Fibroblast of pulmonary artery (primary cell): ENCODE data around the gene GPATCH3.

ENCODE experiments used
- DNase-seq: peaks from one replicate; pipeline ENCODE4 v3.0.0-alpha.2; 2010; ENCODE audit warnings: low read depth
- H3K4me3 ChIP-seq: replicated peaks from 2 replicates; pipeline ENCODE4 v1.5.1; 2011; ENCODE audit warnings: low read depth, mild to moderate bottlenecking, control low read depth, low read length, moderate library complexity
- TF ChIP-seq, protein P1 (sequence below): IDR thresholded peaks from 2 replicates; pipeline ENCODE4 v1.5.1; 2011; ENCODE audit warnings: mild to moderate bottlenecking, control low read depth, low read length, inconsistent platforms; ENCODE audit errors: missing control alignments

GPATCH3 gene

DNA sequence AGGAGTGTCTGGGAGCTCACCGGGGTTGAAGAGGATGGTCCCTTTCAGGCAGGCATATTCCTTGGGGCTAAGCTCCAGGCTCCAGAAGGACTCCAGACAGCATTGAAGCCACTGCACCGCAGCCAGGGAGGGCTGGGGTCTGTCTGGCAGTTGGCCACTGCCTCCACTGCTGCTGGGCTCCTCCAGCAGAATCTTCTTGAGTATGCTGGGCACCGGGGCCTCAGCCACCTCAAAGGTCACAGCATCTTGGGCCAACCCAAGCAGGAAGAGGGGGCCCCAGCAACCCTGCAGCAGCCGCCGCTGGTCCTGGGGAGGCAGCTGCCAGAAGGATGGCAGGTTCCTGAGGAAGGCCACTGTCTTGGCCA, 13.1 kb upstream of the GPATCH3 start:
- no peak overlapping the region for H3K4me3 ChIP-seq
- TF ChIP-seq, protein P1, sequence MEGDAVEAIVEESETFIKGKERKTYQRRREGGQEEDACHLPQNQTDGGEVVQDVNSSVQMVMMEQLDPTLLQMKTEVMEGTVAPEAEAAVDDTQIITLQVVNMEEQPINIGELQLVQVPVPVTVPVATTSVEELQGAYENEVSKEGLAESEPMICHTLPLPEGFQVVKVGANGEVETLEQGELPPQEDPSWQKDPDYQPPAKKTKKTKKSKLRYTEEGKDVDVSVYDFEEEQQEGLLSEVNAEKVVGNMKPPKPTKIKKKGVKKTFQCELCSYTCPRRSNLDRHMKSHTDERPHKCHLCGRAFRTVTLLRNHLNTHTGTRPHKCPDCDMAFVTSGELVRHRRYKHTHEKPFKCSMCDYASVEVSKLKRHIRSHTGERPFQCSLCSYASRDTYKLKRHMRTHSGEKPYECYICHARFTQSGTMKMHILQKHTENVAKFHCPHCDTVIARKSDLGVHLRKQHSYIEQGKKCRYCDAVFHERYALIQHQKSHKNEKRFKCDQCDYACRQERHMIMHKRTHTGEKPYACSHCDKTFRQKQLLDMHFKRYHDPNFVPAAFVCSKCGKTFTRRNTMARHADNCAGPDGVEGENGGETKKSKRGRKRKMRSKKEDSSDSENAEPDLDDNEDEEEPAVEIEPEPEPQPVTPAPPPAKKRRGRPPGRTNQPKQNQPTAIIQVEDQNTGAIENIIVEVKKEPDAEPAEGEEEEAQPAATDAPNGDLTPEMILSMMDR, result no peak
- DNase-seq, result no peak

- no peak for DNase-seq
- TF ChIP-seq, protein P1, result no peak
- no peak overlapping the region for H3K4me3 ChIP-seq
These were observed 11.9 kb upstream of the GPATCH3 start for GRCh38 chr1:26912147-26912490.

- no peak for DNase-seq
- TF ChIP-seq, protein P1, result no peak
- no peak overlapping the region for H3K4me3 ChIP-seq
These were observed 11.3 kb upstream of the GPATCH3 start for GRCh38 chr1:26911399-26912146.

DNA sequence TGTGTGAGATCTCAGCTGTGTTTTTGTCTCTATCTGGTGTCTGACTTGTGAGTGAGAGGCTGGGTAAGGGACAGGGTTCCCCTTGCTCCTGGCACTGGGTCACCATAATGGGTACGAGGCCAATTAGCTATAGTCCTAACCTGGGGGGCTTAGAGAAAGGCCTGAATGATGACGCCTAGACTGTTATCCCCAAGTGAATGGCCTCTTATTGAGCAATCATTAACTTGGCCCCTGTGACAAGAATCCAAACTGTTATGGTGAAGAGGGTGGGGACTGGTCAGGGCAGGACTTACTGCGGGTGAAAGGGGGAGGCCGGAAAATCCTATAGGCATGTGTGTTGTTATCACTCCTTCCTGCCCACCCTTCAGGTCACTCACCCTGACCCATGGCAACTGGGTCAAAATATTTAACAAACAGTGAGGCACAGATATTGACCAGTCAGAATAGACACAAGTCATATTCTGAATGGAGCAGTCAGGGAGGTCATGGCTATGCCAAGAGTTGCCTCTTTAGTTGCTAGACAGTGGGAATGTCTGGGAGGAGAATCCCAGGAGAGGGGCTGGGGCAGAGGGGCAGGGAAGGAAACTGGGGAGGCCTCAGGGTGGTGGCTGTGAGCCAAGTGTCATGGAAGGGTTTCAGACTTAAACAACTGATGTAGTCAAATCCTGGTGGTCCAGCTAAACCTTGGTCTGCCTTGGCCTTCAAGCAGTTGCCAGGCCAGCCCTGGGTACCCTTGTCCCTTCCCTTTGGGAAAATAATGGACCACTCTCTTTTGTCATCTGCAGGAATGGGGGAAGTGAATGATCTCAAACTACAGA, 10.3 kb upstream of the GPATCH3 start:
- TF ChIP-seq, protein P1, result no peak
- H3K4me3 ChIP-seq, result no peak overlapping the region
- no peak for DNase-seq

GRCh38 chr1:26909951-26910342, 9.7 kb upstream of the GPATCH3 start:
- no peak for DNase-seq
- TF ChIP-seq, protein P1, result no peak
- no peak overlapping the region for H3K4me3 ChIP-seq

GRCh38 chr1:26907071-26907917, 7.0 kb upstream of the GPATCH3 start:
- TF ChIP-seq, protein P1, result no peak
- H3K4me3 ChIP-seq, result no peak overlapping the region
- DNase-seq, result peak; percentile 74
